AG04450 (cell line): Measurements from ENCODE around the gene PDE6D. TPM values are rescaled to one million over a fixed set of nuclear protein-coding genes. Genes with fewer than 3 reads are reported as not detected.
A peak's percentile ranks its signal among the peaks of the same experiment; 100 is the strongest.

Experiments used
- CTCF ChIA-PET: fragments of 300-600, 350-600 bp; formaldehyde crosslinking; extraction: SDS; loops from one replicate; lab custom pipeline; 2022; ENCODE audit warnings: antibody characterized with exemption, inconsistent platforms; lab: Charles Lee
- POLR2A ChIA-PET: fragments of 350-600 bp; formaldehyde crosslinking; extraction: SDS; loops from one replicate; lab custom pipeline; 2021; ENCODE audit warnings: antibody characterized with exemption, inconsistent platforms; lab: Yijun Ruan, JAX
- DNase-seq: peaks from one replicate; pipeline ENCODE4 v3.0.0-alpha.2; 2011; ENCODE audit warnings: low read depth, low spot score
- H3K27ac ChIP-seq: one replicate; pipeline ENCODE4 v1.5.1; 2012; ENCODE audit warnings: low read depth, low read length, control low read depth
- H3K27me3 ChIP-seq: one replicate; pipeline ENCODE4 v1.6.0; 2012; ENCODE audit warnings: low read length; ENCODE audit not compliant: control insufficient read depth, insufficient read depth
- H3K4me3 ChIP-seq: 2 replicates; pipeline ENCODE4 v1.5.1; 2011; ENCODE audit warnings: mild to moderate bottlenecking, low read depth, low read length, control low read depth
- H3K9me3 ChIP-seq: 2 replicates; pipeline ENCODE4 v1.5.1; 2012; ENCODE audit warnings: low read length; ENCODE audit not compliant: control insufficient read depth, insufficient read depth
- CTCF ChIP-seq: IDR thresholded peaks from 2 replicates; pipeline ENCODE4 v1.5.1; 2011; ENCODE audit warnings: low read depth, low read length, control low read depth, inconsistent platforms
- polyA plus RNA-seq: library from polyadenylated mRNA; depleted of rRNA; stranded (reverse); fragments of >200 nt; gene quantifications from 2 replicates; pipeline ENCODE4 v1.2.3, GENCODE V29; 2011

The PDE6D gene
- polyA plus RNA-seq, 1 experiment = 35.7 TPM

GRCh38 chr2:231685349-231686191 is 95.5 kb downstream of the PDE6D start:
- POLR2A ChIA-PET = interaction anchor here (6.7 kb wide), 1 partner anchor 22 kb away, joined by 35 read pairs; the partner anchor contains the start of gene PTMA
- no peaks in the 10 kb centered on the region for H3K27me3 ChIP-seq
- H3K27ac ChIP-seq = no peak overlapping the region
- H3K4me3 ChIP-seq = no peak overlapping the region
- TF ChIP-seq CTCF = 0 out of 2 replicates have a peak, but pooled peaks have one; percentile 7
- H3K9me3 ChIP-seq = peaks cover under 1% of the 10 kb centered on the region; the same call in 1 of the 2 replicates
- no peak for DNase-seq
- CTCF ChIA-PET = interaction anchor here (1.0 to 3.4 kb wide), 6 partner anchors 8 to 75 kb away, joined by 3 to 13 read pairs (median 6); no protein-coding TSS in a partner anchor

DNA sequence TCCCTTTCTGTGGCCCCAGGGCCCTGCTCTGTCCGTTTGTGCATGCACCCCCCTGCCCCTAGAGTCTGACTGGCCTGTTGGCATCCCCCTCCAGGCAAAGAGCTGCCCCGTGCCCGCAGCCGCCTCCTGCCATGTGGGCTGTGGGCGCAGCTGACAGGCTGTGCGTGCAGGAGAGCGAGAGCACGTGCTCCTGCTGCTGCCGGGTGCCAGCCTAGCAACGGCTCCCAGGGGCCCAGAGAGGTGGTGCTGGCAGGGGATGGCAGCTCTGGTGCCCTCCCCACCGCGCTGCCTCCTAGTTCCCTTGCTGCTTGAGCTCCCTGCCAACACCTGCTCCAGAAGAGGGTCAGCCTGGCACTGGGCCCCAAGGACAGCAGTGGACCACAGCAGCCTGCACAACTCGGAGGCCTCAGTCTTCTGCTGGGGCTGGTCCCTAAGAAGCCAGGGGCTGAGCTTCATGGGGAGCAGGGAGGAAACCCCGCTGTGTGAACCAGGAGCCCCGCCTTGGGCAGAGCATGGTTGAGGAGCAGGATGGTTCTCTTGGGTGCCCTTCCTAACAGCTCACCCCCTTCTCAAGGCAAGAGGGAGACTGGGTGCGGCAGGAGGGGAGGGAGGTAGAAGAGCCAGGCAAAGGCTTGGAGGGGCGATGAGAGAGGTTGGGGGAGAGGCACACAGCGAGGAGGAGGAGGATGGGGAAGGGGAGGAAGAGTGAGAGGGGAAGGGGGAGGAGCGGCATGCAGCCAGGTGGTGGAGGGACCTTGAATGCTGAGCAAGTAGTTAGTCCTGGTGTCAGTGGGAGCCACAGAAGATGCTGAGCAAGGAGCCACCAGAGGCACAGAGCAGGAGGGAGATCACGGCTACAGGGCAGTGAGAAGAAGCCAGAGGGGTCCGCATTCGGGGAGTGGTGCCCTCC is 96.5 kb downstream of the PDE6D start:
- TF ChIP-seq CTCF = no peak
- no peak overlapping the region for H3K27ac ChIP-seq
- POLR2A ChIA-PET = interaction anchor here (0.6 to 6.7 kb wide), 2 partner anchors 19 to 23 kb away, joined by 3 to 35 read pairs; partner anchors contain the start of gene PTMA
- DNase-seq = no peak
- H3K9me3 ChIP-seq = peaks cover 6% of the 10 kb centered on the region; the same call in 1 of the 2 replicates
- no peaks in the 10 kb centered on the region for H3K27me3 ChIP-seq
- no peak overlapping the region for H3K4me3 ChIP-seq
- CTCF ChIA-PET = interaction anchor here (0.6 to 3.4 kb wide), 7 partner anchors 9 to 74 kb away, joined by 3 to 14 read pairs (median 6); no protein-coding TSS in a partner anchor

GRCh38 chr2:231683292-231684235 is 97.5 kb downstream of the PDE6D start:
- no peak for DNase-seq
- CTCF ChIA-PET = interaction anchor here (0.6 to 3.4 kb wide), 6 partner anchors 8 to 71 kb away, joined by 3 to 14 read pairs (median 8); no protein-coding TSS in a partner anchor
- Histone ChIP-seq H3K9me3 (peaks cover 6% of the 10 kb centered on the region; the same call in 1 of the 2 replicates), H3K27ac (no peak overlapping the region), H3K4me3 (no peak overlapping the region), H3K27me3 (no peaks in the 10 kb centered on the region)
- TF ChIP-seq CTCF = no peak
- POLR2A ChIA-PET = interaction anchor here (0.6 to 6.7 kb wide), 2 partner anchors 20 to 24 kb away, joined by 3 to 35 read pairs; partner anchors contain the start of gene PTMA

GRCh38 chr2:231682603-231683291 is 98.3 kb downstream of the PDE6D start:
- no peaks in the 10 kb centered on the region for H3K27me3 ChIP-seq
- H3K9me3 ChIP-seq = peaks cover 6% of the 10 kb centered on the region; the same call in 1 of the 2 replicates
- POLR2A ChIA-PET = interaction anchor here (6.7 kb wide), 1 partner anchor 25 kb away, joined by 35 read pairs; the partner anchor contains the start of gene PTMA
- no peak overlapping the region for H3K27ac ChIP-seq
- no peak for TF ChIP-seq CTCF
- CTCF ChIA-PET = interaction anchor here (1.1 to 1.8 kb wide), 4 partner anchors 8 to 70 kb away, joined by 3 to 14 read pairs (median 6); no protein-coding TSS in a partner anchor
- DNase-seq = no peak
- H3K4me3 ChIP-seq = no peak overlapping the region
